HK-2 (cell line): ENCODE results near the gene ROPN1.
"Not testable (repeated sequence)": the region's sequence is repeated elsewhere in the genome, so short reads cannot be mapped to it uniquely, and the experiment has no call there.

Experiments
- DNase-seq: peaks from one replicate; pipeline ENCODE4 v3.0.0-alpha.2; 2018; ENCODE audit not compliant: unreplicated experiment

Gene ROPN1

DNA sequence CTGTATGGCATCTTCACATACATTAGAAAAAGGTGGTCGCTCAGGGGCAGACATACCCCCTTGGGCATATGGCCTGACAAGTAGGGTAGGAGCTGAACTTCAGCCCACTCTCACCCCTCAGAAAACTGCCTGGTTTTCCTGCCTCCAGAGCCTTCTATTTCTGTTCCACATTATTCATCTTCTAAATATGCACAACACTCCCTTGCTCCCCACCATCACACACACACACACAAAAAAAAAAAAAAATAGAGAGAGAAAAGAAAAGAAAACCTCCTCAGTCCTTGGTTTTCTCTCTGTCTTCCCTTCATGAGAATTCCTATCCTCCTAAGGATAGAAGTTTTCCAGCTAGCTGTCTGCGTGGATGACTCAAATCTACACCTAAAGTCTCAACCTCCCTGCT is 5.6 kb upstream of the ROPN1 start:
- DNase-seq, result no peak

DNA sequence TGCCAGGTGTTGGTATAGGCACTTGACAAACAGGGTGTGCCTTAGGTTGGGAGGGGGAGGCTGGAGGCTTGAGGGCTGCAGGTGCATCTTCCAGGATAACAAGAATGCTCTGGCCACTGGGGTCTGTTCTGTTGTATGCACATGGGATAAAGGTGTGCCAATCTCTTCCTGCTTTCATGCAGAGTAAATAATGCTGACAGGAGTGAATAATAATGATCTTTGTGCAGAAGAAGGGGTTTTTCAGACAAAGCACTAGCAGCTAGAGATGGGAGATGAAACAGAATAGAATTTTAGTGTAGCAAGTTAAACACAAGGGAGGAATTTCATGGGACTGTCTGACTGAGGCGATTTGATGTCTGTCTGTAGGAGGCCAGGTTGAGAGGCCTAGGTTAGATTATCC is 1.9 kb upstream of the ROPN1 start:
- DNase-seq, result no peak

DNA sequence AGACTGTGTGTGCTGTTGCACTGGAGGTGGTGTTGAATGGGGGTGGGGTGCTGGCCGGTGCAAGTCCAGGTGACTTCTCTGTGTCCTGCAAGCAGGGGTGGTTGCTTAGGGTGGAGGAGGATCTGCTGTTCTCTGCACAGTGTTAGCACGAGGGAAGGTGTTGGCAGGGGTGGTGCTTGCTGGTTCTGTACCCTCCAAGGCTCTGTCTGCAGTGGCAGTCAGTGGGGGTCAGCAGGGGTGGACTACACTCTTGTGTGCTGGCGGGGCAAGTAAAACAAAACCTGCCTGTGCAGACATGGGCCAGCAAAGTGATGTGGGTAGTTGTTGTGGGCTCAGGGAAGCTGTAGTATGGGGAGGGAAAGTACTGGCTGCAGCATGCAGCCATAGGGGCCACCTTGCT is 5.5 kb downstream of the ROPN1 start:
- DNase-seq, result no peak

DNA sequence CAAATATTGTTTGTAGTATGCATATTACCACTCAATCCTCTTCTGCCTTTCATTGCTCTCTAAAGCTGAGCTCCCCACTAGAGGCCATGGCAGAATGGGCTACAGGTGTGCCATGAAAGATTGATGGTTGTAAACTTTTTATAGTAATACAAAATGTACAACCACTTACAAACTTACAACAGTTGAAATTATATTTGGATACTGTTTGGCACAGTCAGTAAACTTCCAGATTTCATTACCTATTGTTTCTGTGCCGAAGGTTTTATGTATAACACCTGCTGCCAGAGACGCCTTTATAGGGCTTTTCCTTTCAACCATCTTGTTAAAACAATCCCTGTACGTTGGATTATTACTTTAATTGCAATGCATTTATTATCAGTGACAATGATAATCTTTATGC is 7.0 kb downstream of the ROPN1 start:
- no peak for DNase-seq

DNA sequence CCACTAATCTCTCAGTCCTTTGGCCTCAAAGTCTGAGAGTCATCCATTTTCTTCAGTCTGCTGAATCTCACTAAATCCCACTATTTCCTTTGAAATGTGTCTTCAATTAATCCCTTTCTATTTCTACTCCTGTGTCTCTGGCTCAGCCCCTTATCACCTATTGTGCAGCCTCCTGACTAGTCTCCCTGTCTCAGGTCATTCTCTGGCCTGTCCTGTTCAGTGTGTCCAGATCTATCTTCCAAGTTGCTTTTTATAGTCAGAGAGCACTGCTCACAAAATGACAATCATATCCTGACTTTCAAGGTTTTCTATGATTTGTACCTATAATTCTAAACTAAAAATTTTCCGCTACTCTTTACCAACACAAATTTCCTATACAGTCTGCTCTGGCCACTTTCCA is 7.6 kb downstream of the ROPN1 start:
- DNase-seq, result no peak

DNA sequence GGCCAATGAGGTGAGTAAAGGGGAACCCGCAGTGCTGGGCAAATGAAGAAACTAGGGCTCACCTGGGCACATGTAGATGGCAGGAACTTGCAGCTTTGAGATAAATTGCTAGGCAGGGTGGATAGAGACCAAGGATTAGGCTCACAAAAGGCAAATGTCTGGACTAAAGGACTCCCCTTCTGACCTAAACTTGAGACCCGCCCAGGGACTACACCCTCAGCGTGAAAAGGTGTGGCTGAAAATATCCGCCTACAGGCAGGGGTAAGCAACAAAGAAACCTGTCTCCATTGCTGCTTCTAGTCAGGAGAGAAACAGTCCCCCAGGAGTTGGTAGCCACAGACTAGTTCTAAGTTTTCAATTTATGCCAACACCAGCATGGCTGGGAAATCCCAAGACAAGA is 10.6 kb downstream of the ROPN1 start:
- not testable (repeated sequence) for DNase-seq

DNA sequence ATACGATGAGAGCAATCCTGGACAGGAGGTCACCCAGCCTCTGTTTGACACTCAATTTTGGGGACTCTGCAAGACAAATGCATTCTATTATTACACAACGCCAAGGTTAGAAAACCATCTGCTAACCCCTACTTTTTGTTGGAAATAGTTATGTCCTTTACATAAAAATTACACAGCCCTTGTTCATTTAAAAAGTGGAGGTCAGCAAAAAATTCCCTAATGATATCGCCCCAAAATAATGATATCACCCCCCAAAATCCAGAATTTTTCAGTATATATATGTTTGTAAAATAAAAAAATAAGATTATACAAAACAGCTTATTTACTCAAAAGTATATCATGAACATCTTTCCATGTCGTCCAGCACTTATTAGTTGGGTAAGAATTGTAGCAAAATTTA is 11.4 kb downstream of the ROPN1 start:
- DNase-seq, result no peak

DNA sequence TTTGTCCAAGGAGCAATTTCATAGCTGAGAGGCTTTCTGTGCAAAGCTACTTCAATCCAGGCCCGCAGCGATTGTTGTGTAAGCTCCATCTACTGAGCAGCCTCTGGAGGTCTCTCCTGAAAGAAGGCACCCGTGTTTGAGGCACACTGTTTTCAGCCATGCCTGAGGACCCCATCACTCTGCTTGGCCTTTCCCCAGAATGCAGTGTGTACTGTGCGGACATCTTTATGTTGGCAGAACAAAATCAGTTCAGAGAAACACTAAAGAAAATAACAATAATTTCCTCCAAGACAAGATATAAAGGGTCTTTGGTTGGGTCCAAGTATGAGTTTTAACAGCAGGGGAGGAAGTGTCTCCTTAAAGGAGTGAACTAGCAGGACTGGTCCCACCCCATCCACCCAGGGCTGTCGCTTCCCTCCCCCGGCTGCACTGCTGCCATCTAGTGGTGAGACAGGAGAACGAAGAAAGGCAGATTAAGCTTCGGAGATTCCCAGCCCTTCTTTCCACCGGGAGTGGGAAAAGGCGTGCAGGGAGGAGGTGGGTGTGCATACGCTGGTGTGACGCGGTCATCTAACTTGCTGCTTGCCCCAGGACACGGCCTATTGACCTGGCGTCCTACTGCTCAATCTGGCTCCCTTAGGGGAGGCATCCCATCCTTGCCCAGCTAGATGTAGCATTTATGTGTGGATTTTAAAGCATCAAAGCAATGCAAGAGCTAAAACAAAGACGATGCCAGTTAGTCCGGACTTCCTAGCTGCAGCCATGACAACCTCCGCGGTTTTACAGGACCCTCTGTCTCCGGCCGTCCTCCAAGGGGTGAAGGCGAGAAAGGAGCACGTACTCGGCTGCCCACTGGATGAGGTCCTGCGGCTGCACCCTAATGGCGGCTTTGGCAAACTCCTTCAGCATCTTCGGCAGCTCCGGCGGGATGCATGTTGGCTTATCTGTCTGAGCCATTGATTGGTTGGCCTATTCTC is 12.1 kb downstream of the ROPN1 start:
- peak; percentile 46 for DNase-seq

DNA sequence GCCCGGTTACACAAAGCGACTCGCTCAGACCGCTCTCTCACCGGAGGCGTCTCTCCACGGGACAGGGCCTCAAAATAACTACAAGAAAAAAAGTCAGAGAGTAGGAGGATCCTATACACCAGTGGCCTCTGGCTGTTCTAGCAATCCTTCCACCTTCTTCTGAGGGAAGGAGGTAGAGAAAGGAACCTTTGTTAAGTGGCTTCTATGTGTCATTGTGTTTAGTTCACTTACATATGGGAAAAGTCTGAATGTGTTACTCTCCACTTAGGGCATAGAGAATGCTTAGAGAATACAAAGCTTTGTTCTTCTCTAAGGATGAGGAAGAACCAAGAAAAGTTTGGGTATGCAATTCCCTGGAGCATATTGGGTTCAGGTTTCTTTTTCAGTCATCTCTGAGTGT is 15.0 kb downstream of the ROPN1 start:
- DNase-seq, result not testable (repeated sequence)

DNA sequence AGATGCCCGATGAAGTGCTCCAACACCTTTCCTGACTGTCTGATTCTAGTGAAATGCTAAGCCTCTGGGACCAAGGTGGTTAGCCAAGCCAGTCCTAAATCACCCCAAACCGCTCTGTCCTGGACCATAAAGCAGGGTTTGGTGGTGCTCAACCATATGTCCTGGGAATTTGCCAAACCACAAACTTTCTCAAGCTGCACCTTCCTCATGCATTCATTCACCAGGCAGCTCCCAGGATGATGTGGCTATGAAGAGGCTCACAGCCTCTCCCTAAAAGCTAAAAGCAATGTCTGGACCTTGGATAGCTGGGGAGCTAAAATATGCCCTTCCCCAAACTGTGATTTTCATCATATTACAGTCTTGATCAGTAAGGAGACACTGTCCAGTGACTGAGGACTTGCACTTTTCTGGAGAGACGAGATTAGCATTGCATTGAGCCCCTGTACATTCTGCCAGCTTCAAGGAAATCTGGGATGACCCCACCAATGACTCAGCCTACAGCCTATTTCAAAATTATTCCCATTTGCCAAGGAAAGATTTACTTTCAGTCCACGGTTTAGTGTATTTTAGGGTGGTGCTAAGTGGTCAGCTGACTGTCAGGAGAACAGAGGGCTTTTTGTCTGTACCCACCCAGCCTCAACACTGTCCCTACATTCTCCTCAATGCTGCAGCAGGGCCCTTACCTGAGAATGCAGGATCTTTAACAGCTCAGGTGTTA is 15.6 kb downstream of the ROPN1 start:
- DNase-seq, result not testable (repeated sequence)

DNA sequence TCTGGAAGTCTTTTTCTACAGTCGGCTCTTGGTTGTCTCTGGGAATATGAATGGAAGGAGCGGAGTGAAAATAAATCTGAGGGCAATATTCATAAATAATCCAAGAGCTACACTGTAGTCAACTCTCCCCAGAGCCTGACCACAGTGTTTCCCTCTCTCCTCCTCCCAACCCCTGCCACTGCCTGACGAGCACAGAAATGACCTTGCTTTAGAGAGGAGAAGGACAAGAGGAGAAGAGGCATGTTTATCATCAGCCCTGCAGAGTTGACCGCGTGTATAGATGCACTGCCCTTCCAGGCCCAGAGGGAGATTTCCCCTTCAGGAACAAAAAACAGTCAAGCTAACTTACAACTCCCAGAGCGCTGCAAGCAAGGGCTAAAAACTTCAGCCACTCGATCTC is 16.9 kb downstream of the ROPN1 start:
- not testable (repeated sequence) for DNase-seq

DNA sequence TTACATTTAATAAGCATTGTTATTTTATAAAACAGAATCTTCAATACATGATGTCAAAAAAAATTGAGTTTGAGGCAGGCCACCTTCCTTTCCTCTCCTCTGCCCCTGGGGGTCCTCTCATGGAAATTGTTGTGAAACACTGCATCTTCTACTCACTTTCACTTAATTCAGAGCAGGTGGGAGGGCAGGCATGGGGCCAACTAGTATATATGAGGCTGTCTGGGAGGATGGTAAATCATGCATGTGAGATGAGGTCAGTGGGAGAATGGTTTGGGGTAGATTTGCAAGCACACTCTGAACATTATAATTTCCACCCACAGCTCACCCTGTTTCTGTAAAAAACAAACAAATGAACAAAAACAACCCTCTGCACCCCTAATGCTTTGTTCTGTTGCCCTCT is 20.5 kb downstream of the ROPN1 start:
- no peak for DNase-seq

DNA sequence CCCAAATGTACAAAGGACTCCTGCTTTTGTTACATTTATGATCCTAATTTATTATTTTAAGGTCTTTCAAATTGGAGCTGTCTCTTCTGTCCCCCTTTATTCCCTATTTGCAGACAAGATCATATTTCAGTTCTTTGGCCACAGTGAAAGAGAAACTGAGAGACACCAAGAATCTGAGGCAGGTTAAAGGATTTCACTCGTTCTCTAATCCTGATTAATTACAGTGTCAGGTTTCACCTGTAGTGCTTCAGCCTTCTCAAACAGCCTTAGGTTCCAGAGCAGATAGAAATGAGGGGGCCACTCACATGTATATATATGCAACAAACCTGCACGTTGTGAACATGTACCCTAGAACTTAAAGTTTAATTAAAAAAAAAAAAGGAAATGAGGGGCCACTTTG is 24.7 kb downstream of the ROPN1 start:
- DNase-seq, result not testable (repeated sequence)

DNA sequence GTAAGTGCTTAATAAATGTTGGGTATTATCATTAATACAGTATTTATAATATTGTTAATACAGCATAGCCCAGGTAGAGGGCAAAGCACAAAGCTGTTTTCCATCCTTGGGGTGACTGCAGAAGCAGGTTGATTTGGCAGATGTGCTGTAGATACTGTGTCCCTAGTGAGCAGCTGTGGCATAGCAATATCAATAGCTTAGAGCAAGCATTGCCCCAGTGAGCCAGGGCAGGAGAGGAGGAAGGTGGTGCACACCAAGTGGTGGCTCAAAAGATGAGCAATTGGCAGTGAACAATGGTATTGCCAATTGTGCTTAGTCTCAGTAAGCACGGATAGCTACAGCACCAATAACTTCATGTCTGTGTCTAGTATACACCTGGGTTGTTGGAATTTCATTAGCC is 25.1 kb downstream of the ROPN1 start:
- not testable (repeated sequence) for DNase-seq

DNA sequence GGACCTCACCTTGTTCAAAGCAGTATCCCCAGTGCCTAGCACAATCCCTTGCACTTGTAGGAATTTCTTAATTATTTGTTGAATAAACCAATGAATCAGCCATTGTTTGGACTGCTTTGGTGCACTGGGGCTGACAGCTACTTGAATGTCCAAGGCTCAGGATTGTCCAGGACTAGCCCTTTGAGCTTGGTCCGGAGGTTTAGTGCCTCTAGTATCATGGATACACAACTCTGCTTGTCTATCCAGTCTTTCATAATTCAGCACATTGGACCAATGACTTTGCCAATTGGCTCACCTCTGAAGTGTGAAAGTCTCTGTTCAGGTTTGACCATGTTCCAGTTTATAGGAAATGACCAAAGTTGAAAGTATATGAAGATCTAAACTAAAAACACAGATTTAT is 27.1 kb downstream of the ROPN1 start:
- not testable (repeated sequence) for DNase-seq

DNA sequence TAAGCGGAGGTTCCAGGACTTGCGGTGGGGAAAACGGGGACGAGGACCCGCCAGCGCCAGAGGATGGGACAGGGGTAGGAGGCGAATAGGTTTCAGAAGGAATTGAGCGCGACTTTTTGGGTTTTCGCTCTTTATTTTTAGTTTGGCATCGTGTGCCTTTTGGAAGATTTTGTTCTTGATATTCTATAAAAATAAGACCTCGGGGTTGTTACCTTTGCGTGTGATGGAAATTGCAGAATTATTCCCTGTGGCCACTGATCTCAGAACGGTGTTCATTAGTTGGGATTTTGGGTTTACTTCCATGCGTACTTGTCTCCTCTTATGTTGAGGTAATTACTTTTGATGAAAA is 30.4 kb downstream of the ROPN1 start:
- DNase-seq, result no peak

DNA sequence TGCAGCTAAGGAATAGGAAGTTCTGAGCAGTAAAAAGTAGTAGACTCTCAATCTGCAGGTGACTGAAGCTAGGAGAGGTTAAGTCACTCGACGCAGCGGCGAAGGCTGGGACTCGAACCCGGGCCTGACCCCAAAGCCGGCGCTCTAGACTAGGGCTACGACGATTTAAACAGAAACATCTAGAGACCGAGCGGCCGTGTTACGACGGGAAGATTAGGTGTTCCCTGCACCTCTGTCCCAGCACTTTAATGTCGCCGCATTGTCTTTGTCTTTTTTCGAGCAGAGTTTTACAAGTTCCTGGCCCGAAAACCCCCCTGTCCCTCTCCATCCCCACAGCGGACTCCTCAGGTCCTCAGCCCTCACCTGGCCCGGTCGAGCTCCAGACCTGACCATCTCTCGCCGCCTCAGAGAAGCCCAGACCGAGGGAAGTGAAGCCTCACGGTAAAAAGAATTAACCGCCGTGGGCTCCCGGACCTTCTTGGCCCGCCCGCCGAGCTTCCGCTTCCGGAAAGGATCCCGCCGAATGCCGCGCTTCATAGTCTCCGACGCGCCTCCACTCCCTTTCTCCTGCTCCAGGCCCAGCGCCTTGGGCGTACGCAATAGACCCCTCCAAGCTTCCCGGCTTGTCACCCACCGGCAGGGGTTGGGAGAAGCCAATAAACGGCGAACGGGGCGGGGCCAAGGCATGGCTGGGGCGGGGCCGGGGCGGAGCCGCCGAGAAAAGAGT is 31.0 kb downstream of the ROPN1 start, which contains the start of gene CCDC14:
TSS of gene CCDC14 (minus strand) at position 449 of the 727 bp plus-strand sequence. CDS start at position 393, 56 bp downstream.
- peak; percentile 98 for DNase-seq

DNA sequence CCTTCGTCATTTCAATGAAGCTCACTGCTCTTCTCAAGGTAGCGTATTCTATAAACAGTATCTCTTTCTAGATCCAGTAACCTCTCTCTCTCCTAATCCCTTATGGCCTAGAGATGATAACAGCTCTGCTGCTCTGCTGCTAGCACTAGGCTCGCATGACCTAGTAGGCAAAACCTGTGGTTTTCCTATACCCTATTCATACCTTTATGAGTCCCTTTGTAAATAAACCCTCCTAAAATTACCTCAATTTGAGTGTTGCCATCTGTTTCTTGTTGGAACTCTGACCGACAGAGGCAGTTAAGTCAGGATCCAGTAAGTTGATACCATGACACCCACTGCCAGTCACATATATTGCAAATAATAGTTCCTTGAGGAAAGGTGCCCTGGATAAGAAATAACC is 38.2 kb downstream of the ROPN1 start:
- no peak for DNase-seq

DNA sequence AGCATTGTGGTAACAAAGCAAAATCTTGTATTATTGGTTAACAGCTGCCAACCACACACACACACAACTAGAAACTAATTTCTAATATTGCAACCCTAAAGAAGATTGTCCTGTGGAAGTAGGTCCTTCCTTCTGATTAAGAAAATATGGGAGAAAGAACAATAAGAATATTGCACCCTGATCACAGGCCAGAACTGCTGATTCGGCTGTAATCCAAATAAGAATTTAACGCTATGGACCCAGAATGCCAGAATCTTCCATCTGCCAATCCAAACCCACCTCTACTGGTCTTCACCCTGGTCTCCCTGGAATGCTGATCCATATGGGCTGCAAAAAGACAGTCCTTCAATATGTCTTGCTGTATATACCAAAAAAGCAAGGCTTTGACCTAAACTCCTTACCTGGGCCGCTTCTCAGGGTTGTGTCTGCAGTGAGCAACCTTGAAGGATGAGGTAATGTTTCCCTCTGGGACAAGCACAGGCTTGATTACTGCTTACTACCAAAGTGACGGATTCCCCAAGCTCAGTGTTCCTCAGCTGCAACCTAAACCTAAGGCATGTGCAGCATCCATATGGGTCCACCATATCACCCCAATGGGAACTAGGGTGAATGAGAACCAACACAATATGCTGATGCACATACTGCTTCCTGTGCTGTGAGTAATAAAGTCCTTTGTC is 38.9 kb downstream of the ROPN1 start:
- DNase-seq, result no peak

DNA sequence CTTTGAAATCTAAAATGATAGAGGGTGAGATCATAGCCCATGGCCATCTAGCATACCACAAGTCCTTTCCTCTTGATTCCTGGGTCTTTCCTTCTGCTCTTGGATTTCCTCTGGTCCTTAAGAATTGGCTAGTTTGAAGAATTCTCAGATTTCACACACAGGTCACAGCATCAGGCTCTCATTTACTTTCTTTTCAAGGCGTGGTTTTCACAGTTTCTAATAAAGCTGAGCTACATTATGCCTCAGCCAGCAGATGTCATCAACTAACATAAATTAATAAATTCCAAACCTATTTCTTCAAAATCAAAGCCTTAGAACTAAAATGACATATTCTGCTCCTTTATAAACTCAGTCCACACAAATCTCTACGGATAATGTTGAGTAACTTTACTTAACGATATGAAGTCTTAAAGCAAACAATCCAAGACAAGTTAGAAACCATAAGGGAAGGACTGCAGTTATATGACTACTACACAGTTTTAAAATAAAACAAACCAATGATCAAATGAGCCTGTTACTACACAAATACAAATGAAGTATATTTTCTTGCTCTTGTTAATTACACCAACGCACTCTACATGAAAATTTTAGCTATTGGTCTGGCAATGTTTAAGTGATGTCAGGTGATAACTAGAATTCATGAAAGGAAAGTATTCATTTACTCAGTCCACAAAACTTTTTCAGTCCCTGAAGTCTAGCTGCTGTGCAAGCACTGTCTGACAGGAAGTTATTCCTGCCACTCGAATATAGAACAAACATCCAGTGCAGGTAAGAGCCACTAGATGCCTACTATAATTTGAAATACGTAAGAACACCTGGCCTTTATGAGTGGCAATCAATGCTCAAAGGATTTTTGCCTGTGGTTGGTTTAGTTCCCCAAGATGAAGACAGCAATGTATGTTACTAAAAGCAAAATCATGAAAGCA is 40.1 kb downstream of the ROPN1 start:
- DNase-seq, result no peak

DNA sequence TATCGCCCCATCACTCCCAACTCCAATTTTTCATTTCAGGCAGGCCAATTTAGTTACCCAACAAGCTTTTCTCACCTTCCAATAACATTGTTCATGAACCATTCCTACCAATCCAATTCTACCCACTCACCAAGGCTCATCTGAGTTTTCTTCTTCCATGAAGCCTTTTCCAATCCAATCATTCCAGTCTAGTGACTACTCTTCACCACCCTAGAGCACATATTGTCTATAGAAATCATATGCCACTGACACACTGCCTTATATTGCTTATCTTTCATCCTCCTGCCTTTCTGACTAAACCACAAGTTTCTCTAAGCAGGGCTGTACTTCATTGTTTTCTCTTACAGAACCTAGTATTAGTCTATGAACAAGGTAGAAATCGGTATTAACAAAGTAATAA is 42.3 kb downstream of the ROPN1 start:
- DNase-seq, result no peak
